Left lung (tissue), 10 donors: ENCODE measurements around the gene TMC2. TPM values are rescaled to one million over a fixed set of nuclear protein-coding genes. Genes with fewer than 3 reads are reported as not detected.
"Not testable (repeated sequence)": the region's sequence is repeated elsewhere in the genome, so short reads cannot be mapped to it uniquely, and the experiment has no call there.

Experiments used
- ATAC-seq: fragments of 200-7000 bp; cut with Tn5 transposase; one replicate; pipeline ENCODE4 v1.9.1; 2020; ENCODE audit warnings: moderate library complexity
- DNase-seq, 4 donors: peaks; one replicate each; pipeline ENCODE4 v3.0.0-alpha.2; 2013 to 2020
- H3K27ac ChIP-seq, 2 donors: fragments of 200-600 bp; sonication (generic) in 1 of 2; one replicate each; pipeline versions ENCODE4 v1.5.0 to v1.8.0; 2020 to 2021
- H3K27me3 ChIP-seq, 2 donors: fragments of 200-600 bp; sonication (generic) in 1 of 2; one replicate each; pipeline versions ENCODE4 v1.5.0 to v1.8.0; 2020 to 2021
- H3K36me3 ChIP-seq, 2 donors: fragments of 200-600 bp; sonication (generic) in 1 of 2; one replicate each; pipeline versions ENCODE4 v1.5.0 to v1.8.0; 2020 to 2021
- H3K4me1 ChIP-seq, 2 donors: fragments of 200-600 bp; one replicate each; pipeline ENCODE4 v1.8.0; 2021
- H3K4me3 ChIP-seq, 2 donors: fragments of 200-600 bp; sonication (generic) in 1 of 2; one replicate each; pipeline versions ENCODE4 v1.5.0 to v1.8.0; 2020 to 2021; ENCODE audit warnings: mild to moderate bottlenecking in 1 of 2
- H3K9me3 ChIP-seq, 2 donors: fragments of 200-600 bp; sonication (generic) in 1 of 2; one replicate each; pipeline versions ENCODE4 v1.5.0 to v1.8.0; 2020 to 2021
- CTCF ChIP-seq, 2 donors: fragments of 200-600 bp; sonication (generic) in 1 of 2; IDR thresholded peaks; one replicate each; pipeline versions ENCODE4 v1.5.0 to v1.8.0; 2021; ENCODE audit warnings: antibody characterized with exemption in 2 of 2
- intact Hi-C, 2 donors: fragments of 100-400 bp; cut with DNase I; formaldehyde crosslinking; loops; one replicate each; pipeline versions ENCODE4 v1.11.2 to v1.14.2; 2022
- polyA plus RNA-seq, 6 donors: library from polyadenylated mRNA; unstranded; fragments of 120-200 nt; gene quantifications; one replicate each; pipeline ENCODE4 v1.2.1, GENCODE V29; 2013; ENCODE audit not compliant: insufficient read length in 6 of 6
- total RNA-seq, 2 donors: library from RNA; stranded (reverse); fragmentation: NEBNext Ultra II Directional; extraction: Animal tissue kit (Norgen Biotek cat#: 25700); gene quantifications; one replicate each; pipeline ENCODE4 v1.2.1, GENCODE V29; 2021
- donor health status: DM: no; HTN: yes; CAD: no.
- donor health status: DM: no; HTN: no; CAD: no.

TMC2 gene
- total and polyA plus RNA-seq, 8 donors: 0.10 to 0.37 (median 0.21) TPM; not detected in 1

GRCh38 chr20:2521369-2522305 lies 14.7 kb upstream of the TMC2 start:
- peak; percentile 70 to 80 for TF ChIP-seq CTCF (IDR thresholded peaks at IDR 0.05)
- no peaks in the 10 kb centered on the region for H3K9me3 ChIP-seq
- no peak overlapping the region for H3K27ac ChIP-seq
- intact Hi-C loops: loop anchor here in 1 of 2 donors (10.0 kb wide), 1 partner anchor 123 kb away; no protein-coding TSS in a partner anchor
- ATAC-seq (no peak), DNase-seq (peak in 1 of 4 donors; percentile 17)
- peaks cover 0 to 24% of the 10 kb centered on the region in 2 donors for H3K4me1 ChIP-seq
- H3K4me3 ChIP-seq: no peak overlapping the region
- peaks cover 0 to 13% of the 10 kb centered on the region in 2 donors for H3K27me3 ChIP-seq
- H3K36me3 ChIP-seq: no peaks in the 10 kb centered on the region

GRCh38 chr20:2522826-2523429 lies 13.4 kb upstream of the TMC2 start:
- H3K36me3 ChIP-seq, DNase-seq, H3K4me3 ChIP-seq, H3K9me3 ChIP-seq, ATAC-seq, H3K27ac ChIP-seq: not testable (repeated sequence)
- peaks cover 0 to 24% of the 10 kb centered on the region in 2 donors for H3K4me1 ChIP-seq
- intact Hi-C loops: loop anchor here in 1 of 2 donors (10.0 kb wide), 1 partner anchor 122 kb away; no protein-coding TSS in a partner anchor
- H3K27me3 ChIP-seq: peaks cover 0 to 20% of the 10 kb centered on the region in 2 donors

GRCh38 chr20:2523919-2524708 lies 12.3 kb upstream of the TMC2 start:
- Histone ChIP-seq H3K27me3 (peaks cover 0 to 20% of the 10 kb centered on the region in 2 donors), H3K9me3 (no peaks in the 10 kb centered on the region), H3K27ac (peak overlapping the region; percentile 90 to 95), H3K36me3 (no peaks in the 10 kb centered on the region), H3K4me1 (peaks cover 0 to 24% of the 10 kb centered on the region in 2 donors), H3K4me3 (peak overlapping the region; percentile 79 to 83)
- TF ChIP-seq CTCF (IDR thresholded peaks at IDR 0.05): peak; percentile 96 to 97
- peak; percentile 92 for ATAC-seq
- DNase-seq: peak; percentile 82 to 98 (median 90)
- intact Hi-C loops: loop anchor here in 1 of 2 donors (10.0 kb wide), 1 partner anchor 121 kb away; no protein-coding TSS in a partner anchor

- Histone ChIP-seq H3K9me3 (no peaks in the 10 kb centered on the region), H3K27ac (peak overlapping the region; percentile 90 to 95), H3K4me3 (peak overlapping the region; percentile 79 to 83), H3K27me3 (peaks cover 0 to 20% of the 10 kb centered on the region in 2 donors), H3K4me1 (peaks cover 0 to 24% of the 10 kb centered on the region in 2 donors), H3K36me3 (no peaks in the 10 kb centered on the region)
- intact Hi-C loops: loop anchor here in 1 of 2 donors (10.0 kb wide), 1 partner anchor 120 kb away; no protein-coding TSS in a partner anchor
- ATAC-seq: peak; percentile 69
- TF ChIP-seq CTCF (IDR thresholded peaks at IDR 0.05): peak in 1 of 2 donors; percentile 13
- DNase-seq: peak; percentile 50 to 85 (median 64)
Observed at GRCh38 chr20:2524709-2525506, 11.5 kb upstream of the TMC2 start.

- not testable (repeated sequence) for H3K4me3 ChIP-seq, H3K9me3 ChIP-seq, ATAC-seq, H3K27ac ChIP-seq, DNase-seq, H3K36me3 ChIP-seq
- intact Hi-C loops: loop anchor here in 1 of 2 donors (10.0 kb wide), 1 partner anchor 119 kb away; no protein-coding TSS in a partner anchor
- peaks cover 0 to 24% of the 10 kb centered on the region in 2 donors for H3K4me1 ChIP-seq
- H3K27me3 ChIP-seq: peaks cover 0 to 20% of the 10 kb centered on the region in 2 donors
Observed at GRCh38 chr20:2526218-2526583, 10.2 kb upstream of the TMC2 start.
